Aorta (tissue), 5 donors: Measurements from ENCODE around the gene LEMD2. TPM values are rescaled to one million over a fixed set of nuclear protein-coding genes. Genes with fewer than 3 reads are reported as not detected.

Source experiments
- ATAC-seq: fragments of 200-7000 bp; cut with Tn5 transposase; one replicate; pipeline ENCODE4 v1.9.1; 2022; ENCODE audit warnings: moderate library complexity; ENCODE audit not compliant: low FRiP score
- DNase-seq, 2 donors: peaks; one replicate each; pipeline ENCODE4 v3.0.0-alpha.2; 2020
- H3K27ac ChIP-seq, 2 donors: one replicate each; pipeline ENCODE4 v1.5.1; 2013; ENCODE audit warnings: low read length in 2 of 2, mild to moderate bottlenecking in 2 of 2, moderate library complexity in 2 of 2, control low read depth in 1 of 2, inconsistent platforms in 1 of 2, low read depth in 1 of 2
- H3K27me3 ChIP-seq, 2 donors: one replicate each; pipeline ENCODE4 v1.6.1; 2013; ENCODE audit warnings: control low read depth in 1 of 2, low read length in 1 of 2, mild to moderate bottlenecking in 1 of 2, moderate library complexity in 1 of 2; ENCODE audit not compliant: insufficient read depth in 2 of 2, control insufficient read depth in 1 of 2
- H3K36me3 ChIP-seq, 2 donors: one replicate each; pipeline ENCODE4 v1.6.1; 2013; ENCODE audit warnings: control low read depth in 1 of 2, low read length in 1 of 2, mild to moderate bottlenecking in 1 of 2; ENCODE audit not compliant: insufficient read depth in 2 of 2, control insufficient read depth in 1 of 2
- H3K4me1 ChIP-seq, 2 donors: one replicate each; pipeline ENCODE4 v1.6.1; 2013; ENCODE audit warnings: low read length in 2 of 2, control low read depth in 1 of 2, mild to moderate bottlenecking in 1 of 2, moderate library complexity in 1 of 2; ENCODE audit not compliant: insufficient read depth in 2 of 2, control insufficient read depth in 1 of 2
- H3K4me3 ChIP-seq, 2 donors: one replicate each; pipeline ENCODE4 v1.5.1; 2013; ENCODE audit warnings: low read length in 2 of 2, control low read depth in 1 of 2, mild to moderate bottlenecking in 1 of 2
- H3K9me3 ChIP-seq: one replicate; pipeline ENCODE4 v1.6.1; 2013; ENCODE audit warnings: mild to moderate bottlenecking, low read length; ENCODE audit not compliant: control insufficient read depth
- WGBS, 2 donors: extraction: QIAGEN DNeasy Blood & Tissue Kit; methylation state at CpG; one replicate each; pipeline ENCODE4 v1.1.7; 2013; 5-methylcytosine and 5-hydroxymethylcytosine counted together
- intact Hi-C, 2 donors: fragments of 100-400 bp; cut with DNase I; formaldehyde crosslinking; loops; one replicate each; pipeline versions ENCODE4 v1.14.2 to v1.15.0; 2022
- polyA plus RNA-seq, 2 donors: library from polyadenylated mRNA; stranded (reverse); fragments of 200-250 nt; gene quantifications; one replicate each; pipeline ENCODE4 v1.2.3, GENCODE V29; 2013
- total RNA-seq, 2 donors: library from RNA; stranded (reverse); fragmentation: NEBNext Ultra II Directional; extraction: Animal tissue kit (Norgen Biotek cat#: 25700); gene quantifications; one replicate each; pipeline ENCODE4 v1.2.1, GENCODE V29; 2021
- donor health status: healthy with polysubstance abuse.
- donor health status: Bipolar disorder and iron deficiency.
- donor health status: DM: no; HTN: no; CAD: no.
- donor health status: DM: no; HTN: no; CAD: no.
- donor health status: DM: yes; HTN: yes; CAD: no.

LEMD2 gene
- total and polyA plus RNA-seq, 4 donors: 19.4 to 85.6 (median 53.2) TPM

DNA sequence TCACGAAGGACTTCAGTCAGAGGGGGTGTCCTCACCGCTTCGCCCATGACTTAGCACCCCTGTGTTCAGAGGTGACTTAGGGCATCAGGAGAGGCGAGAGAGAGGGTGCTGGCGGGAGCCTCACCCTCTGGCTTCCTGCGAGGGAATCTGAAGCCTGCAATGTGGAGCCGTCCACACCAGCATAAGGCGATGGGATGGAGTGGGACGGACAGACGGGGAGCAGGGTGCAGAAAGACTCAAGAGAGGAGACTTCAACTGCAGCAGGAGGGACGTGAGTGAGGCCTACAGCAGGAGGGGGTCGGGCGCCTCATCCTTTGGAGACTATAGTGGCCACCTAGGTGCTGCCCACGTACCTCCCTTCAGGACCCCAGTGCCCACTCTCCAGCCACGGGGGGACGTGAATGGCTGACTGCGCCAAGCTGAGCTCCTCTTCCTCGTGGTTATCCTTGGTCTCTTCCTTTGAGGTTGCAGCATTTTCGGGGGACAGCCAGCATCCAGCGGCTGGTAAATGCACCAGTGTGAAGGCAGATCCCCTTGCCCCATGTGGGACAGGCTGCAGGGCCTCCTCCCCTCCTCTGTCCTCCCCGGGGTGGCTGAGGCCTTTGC, 41.8 kb upstream of the LEMD2 start:
- no peaks in the 10 kb centered on the region for H3K4me1 ChIP-seq
- no peaks in the 10 kb centered on the region for H3K36me3 ChIP-seq
- intact Hi-C loops: no loop called here
- no peak overlapping the region for H3K4me3 ChIP-seq
- DNase-seq: no peak
- no peaks in the 10 kb centered on the region for H3K27me3 ChIP-seq
- peak; percentile 19 for ATAC-seq
- H3K27ac ChIP-seq: no peak overlapping the region
- no peaks in the 10 kb centered on the region for H3K9me3 ChIP-seq
- 74% methylated on average over 21 of the region's 21 CpGs for WGBS, 2 donors

DNA sequence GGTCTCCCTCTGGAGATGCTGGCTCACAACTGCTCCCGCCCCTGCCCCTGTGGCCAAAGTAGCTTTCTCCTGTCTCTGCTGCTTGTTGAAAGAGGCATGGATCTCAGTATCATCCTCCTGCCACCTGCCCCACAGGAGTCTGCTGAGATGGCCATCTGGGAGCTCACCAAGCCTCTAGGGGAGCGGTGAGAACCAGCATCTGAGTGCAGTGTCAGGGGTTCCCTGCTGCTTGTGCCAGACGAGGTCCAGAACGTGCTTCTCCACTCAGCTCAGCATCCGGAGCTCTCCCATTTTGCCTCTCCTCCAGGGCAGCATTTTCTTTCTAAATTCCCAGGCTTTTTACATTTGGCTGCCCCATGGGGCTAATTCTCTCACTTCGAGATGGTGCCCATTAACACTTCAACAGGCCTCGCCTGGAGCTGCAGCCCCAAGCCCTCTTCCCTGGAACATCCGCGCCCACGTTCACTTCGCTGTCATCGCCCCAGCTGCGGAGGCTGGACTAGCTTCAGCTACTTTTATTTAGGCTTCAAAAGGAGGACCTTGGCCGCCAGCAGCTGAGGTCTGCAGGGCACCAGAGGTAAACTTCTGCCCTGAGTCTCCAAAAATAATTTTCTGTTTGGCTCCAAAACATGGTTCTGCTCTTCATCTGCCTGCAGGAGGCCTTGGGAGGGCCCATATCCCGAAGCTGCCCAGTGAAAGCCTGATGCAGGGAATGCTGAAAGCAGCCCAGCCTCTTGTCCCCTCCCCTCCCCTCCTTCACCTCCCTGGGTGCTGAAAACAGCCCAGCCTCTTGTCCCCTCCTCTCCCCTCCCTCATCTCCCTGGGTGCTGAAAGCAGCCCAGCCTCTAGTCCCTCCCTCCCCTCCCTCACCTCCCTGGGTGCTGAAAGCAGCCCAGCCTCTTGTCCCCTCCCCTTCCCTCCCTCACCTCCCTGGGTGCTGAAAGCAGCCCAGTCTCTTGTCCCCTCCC, 40.1 kb upstream of the LEMD2 start:
- WGBS, 2 donors: 8 to 13% methylated on average over 15 of the region's 15 CpGs
- no peak for ATAC-seq
- intact Hi-C loops: no loop called here
- no peak for DNase-seq
- H3K4me3 ChIP-seq: no peak overlapping the region
- no peak overlapping the region for H3K27ac ChIP-seq
- no peaks in the 10 kb centered on the region for H3K4me1 ChIP-seq
- no peaks in the 10 kb centered on the region for H3K36me3 ChIP-seq
- no peaks in the 10 kb centered on the region for H3K27me3 ChIP-seq
- H3K9me3 ChIP-seq: no peaks in the 10 kb centered on the region

DNA sequence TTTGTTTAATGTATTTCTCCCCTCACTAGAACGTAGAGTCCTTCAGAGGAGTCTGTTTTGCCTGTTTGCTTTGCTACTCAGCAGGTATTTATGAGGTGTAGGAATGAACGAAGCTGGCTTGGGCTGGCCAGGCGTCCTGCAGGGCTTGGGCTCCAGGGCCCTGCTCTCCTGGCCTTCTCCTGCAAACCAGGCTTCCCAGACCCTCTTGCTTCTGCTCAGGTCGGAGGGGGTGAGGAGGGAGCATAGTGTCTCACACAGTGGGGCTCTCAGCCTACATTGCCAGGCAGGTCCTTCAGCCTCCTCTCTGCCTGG, 39.5 kb upstream of the LEMD2 start:
- Histone ChIP-seq H3K4me1 (no peaks in the 10 kb centered on the region), H3K36me3 (no peaks in the 10 kb centered on the region), H3K9me3 (no peaks in the 10 kb centered on the region), H3K27ac (no peak overlapping the region), H3K27me3 (no peaks in the 10 kb centered on the region), H3K4me3 (no peak overlapping the region)
- 22 to 25% methylated on average over 4 of the region's 4 CpGs for WGBS, 2 donors
- intact Hi-C loops: no loop called here
- DNase-seq: no peak
- ATAC-seq: no peak

DNA sequence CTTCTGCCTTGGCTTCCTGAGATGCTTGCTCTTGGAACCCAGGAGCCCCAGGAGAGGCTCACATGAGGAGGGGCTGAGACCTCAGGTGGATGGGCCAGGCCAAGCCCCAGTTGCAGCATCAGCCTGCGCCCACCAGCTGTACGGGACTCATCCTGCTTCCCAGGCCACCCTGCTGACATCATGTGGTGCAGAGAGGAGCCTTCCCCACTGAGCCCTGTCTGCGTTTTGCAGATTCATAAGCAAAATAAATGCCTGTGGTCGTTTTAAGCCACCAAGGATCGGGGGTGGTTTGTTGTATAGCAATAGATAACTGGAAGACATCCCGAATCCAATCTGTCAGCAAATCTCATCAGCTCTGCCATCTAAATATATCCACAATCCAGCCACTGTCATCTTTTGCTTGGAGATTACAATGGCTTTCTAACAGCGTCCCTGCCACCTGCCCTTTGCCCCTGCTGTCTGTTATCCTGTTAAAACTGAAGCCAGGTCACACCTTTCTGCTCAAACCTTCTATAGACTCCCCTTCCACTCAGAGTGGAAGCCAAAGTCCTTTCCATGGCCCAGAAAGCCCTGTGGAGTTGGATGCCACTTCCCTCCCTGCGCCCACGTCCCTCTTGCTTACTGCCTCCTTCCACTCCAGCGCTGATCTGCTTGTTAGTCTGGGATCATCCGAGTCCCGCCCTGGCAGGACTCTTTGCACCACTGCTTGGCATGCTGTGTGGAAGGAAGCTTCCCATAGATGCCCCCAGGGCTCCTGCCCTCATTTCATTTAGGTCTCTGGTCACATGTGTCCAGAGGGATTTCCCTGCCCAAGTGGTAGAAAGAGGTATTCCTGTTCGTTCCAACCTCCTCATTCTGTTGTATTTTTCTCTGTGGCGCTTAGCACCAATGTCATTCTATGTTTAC, 38.9 kb upstream of the LEMD2 start:
- Histone ChIP-seq H3K4me3 (no peak overlapping the region), H3K36me3 (no peaks in the 10 kb centered on the region), H3K9me3 (no peaks in the 10 kb centered on the region), H3K27ac (no peak overlapping the region), H3K27me3 (no peaks in the 10 kb centered on the region), H3K4me1 (no peaks in the 10 kb centered on the region)
- DNase-seq (no peak), ATAC-seq (no peak)
- intact Hi-C loops: no loop called here
- WGBS, 2 donors: 54 to 63% methylated on average over 13 to 14 of the region's 14 CpGs

DNA sequence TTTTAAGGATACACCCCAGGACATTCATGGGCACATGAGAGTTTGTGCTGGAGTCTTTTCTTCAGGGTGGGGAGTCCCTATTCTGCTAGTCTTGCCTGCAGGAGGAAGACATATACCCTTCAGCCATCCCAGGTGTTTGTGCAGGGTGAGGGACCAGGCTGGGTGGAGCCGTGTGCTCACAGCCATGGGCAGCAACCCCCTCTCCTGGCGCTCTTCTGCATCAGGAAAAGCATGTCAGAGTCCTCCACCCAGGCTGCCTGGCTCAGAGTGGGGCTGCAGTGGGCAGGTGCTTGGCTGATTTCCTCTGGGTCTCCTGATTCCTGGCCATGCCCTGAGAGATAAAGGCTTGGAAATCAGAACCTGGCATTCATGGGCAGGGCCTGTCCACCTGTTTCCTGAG, 37.6 kb upstream of the LEMD2 start:
- WGBS, 2 donors: 34 to 68% methylated on average over 2 of the region's 2 CpGs
- ATAC-seq (no peak), DNase-seq (no peak)
- H3K27ac ChIP-seq: no peak overlapping the region
- no peaks in the 10 kb centered on the region for H3K9me3 ChIP-seq
- H3K36me3 ChIP-seq: no peaks in the 10 kb centered on the region
- H3K27me3 ChIP-seq: no peaks in the 10 kb centered on the region
- H3K4me3 ChIP-seq: no peak overlapping the region
- H3K4me1 ChIP-seq: no peaks in the 10 kb centered on the region
- intact Hi-C loops: no loop called here

DNA sequence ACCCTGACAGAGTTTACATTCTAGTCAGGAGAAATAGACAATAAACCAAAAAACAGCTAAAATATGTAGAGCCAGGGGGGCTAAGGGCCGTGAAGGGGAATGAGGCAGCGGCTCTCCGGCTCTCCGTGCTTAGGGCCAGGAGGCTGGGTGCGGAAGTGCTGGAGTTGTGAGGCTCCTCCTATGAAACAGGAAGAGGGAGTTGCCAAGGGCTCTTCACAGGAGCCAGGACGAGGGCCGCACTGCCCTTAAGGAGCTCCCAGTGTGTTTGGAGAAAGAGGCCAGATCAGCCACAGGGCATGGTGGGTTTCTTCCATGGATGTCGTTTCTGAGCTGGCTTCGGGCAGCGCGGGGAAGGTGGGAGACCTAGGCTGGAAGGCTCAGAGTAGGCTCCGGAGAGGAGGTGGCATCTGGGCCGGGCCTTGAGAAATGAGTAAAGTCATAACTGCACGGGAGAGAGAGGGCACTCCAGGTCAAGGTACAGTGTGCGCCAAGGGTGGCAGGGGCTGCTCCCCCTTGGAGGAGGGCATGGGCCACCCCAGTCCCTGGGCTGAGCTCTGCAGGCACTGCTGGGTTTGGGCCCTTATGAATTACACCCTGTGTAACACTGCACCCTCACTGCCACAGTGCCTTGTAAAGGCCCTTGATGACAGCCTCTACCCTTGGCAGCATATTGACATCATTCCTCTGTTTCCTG, 35.7 kb upstream of the LEMD2 start:
- ATAC-seq (peak; percentile 63), DNase-seq (no peak)
- Histone ChIP-seq H3K4me1 (no peaks in the 10 kb centered on the region), H3K36me3 (no peaks in the 10 kb centered on the region), H3K27ac (no peak overlapping the region), H3K4me3 (no peak overlapping the region), H3K9me3 (no peaks in the 10 kb centered on the region), H3K27me3 (no peaks in the 10 kb centered on the region)
- WGBS, 2 donors: 52 to 54% methylated on average over 15 of the region's 15 CpGs
- intact Hi-C loops: no loop called here

DNA sequence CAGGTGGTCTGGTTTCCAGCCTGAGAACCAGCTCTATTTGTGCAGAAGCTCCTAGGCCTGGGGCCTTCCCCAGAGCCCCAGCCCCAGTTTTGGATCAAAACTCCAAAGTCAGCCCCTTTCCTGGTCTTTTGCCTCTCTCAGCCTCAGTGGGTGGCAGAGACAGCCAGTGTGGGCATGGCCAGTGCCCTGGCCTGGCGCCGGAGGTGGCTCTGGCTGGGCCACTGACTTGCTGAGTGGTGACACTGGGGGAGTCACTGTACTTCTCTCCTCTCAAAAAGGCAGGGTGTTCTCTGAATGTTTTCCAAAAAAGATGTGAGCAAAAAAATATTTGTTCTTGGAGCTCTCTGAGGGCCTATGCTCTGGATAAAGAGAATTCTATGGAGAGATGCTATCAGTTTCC, 34.9 kb upstream of the LEMD2 start:
- WGBS, 2 donors: 73 to 83% methylated on average over 2 of the region's 2 CpGs
- ATAC-seq: no peak
- intact Hi-C loops: no loop called here

DNA sequence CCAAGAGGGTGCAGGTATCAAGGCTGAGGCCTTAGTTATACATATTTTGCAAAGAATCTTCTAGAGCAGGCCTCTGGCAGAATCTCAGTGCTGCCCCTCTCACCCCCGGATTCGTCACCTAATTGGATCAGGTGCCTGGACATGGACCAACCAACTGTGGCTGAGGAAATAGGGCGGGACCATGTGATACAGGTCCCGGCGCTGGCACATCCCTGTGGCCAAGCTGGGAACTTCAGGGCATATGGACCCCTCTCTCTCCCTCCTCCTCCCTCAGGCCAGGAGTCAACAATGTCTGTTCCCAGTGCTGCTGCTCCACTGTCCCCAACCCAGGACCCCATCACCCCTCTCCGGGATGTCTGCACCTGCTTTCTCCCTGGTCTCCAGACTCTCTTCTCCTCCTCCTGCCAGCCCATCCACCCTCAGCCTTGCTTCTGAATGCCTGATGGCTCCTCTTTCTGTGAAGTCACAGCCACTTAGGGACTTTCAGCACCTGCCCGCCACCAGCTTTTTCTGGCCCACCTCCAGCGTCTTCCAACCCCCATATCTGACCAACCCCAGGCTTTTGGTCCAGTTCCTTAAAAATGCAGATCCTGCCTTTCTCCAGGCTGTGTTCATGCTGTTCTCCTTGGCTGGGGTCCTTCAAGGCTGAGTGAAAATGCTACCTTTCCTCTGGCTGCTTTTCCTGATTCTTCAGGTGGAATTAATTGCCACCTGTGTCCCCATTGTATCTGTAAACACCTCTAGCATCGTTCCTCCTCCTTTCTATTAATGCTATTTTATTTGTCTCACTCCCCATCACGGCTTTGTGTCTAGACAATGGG, 33.9 kb upstream of the LEMD2 start:
- Histone ChIP-seq H3K4me3 (no peak overlapping the region), H3K9me3 (no peaks in the 10 kb centered on the region), H3K27me3 (no peaks in the 10 kb centered on the region), H3K4me1 (no peaks in the 10 kb centered on the region), H3K27ac (no peak overlapping the region), H3K36me3 (no peaks in the 10 kb centered on the region)
- intact Hi-C loops: no loop called here
- WGBS, 2 donors: 47 to 50% methylated on average over 10 of the region's 10 CpGs
- ATAC-seq (no peak), DNase-seq (no peak)

More for the DNA sequence above, 34.9 kb upstream of the LEMD2 start:
- no peaks in the 10 kb centered on the region for H3K4me1 ChIP-seq
- H3K9me3 ChIP-seq: no peaks in the 10 kb centered on the region
- no peak overlapping the region for H3K27ac ChIP-seq
- no peak for DNase-seq
- no peaks in the 10 kb centered on the region for H3K27me3 ChIP-seq
- H3K4me3 ChIP-seq: no peak overlapping the region
- no peaks in the 10 kb centered on the region for H3K36me3 ChIP-seq
